GM23248 (cell line): ENCODE results near the gene CNN1.

Experiments used
- EZH2 ChIP-seq: fragments of 200-600 bp; sonication (generic); IDR thresholded peaks from 2 replicates; pipeline ENCODE4 v1.6.1; 2018; ENCODE audit warnings: antibody characterized with exemption, mild to moderate bottlenecking; ENCODE audit not compliant: insufficient read depth, poor library complexity, severe bottlenecking
- EZH2phosphoT487 ChIP-seq: fragments of 200-600 bp; sonication (generic); IDR thresholded peaks from 2 replicates; pipeline ENCODE4 v1.6.1; 2018; ENCODE audit warnings: antibody characterized with exemption, moderate library complexity, mild to moderate bottlenecking, low read depth; ENCODE audit not compliant: insufficient read depth

GRCh38 chr19:11489378-11489777 lies 49.3 kb upstream of the CNN1 start:
- TF ChIP-seq EZH2phosphoT487 (no peak), EZH2 (no peak)
